GM19043 (cell line): ENCODE data around the gene PCDHGB3.
"Not testable (repeated sequence)": the region's sequence is repeated elsewhere in the genome, so short reads cannot be mapped to it uniquely, and the experiment has no call there.

ENCODE experiments used
- ATAC-seq: cut with Tn5 transposase; IDR thresholded peaks from one replicate; pipeline ENCODE4 v1.9.1; 2021; ENCODE audit warnings: low read depth; ENCODE audit not compliant: unreplicated experiment

PCDHGB3 gene

DNA sequence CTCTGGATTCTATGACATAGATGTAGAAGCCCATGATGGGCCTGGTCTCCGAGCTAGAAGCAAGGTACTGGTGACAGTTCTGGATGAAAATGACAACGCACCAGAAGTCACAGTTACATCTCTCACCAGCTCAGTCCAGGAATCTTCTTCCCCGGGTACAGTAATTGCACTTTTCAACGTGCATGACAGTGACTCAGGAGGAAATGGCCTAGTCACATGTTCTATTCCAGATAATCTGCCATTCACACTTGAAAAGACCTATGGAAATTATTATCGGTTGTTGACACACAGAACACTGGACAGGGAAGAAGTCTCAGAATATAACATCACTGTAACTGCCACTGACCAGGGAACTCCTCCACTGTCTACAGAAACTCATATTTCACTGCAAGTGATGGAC lies 13.9 kb upstream of the PCDHGB3 start:
- no peak for ATAC-seq

DNA sequence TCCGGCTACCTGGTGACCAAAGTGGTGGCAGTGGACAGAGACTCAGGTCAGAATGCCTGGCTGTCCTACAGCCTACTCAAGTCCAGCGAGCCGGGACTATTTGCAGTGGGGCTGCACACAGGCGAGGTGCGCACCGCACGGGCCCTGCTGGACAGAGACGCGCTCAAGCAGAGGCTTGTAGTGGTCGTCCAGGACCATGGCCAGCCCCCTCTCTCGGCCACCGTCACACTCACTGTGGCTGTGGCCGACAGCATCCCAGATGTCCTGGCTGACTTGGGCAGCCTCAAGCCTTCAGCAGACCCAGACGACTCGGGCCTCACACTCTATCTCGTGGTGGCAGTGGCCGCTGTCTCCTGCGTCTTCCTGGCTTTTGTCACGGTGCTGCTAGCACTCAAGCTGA lies 13.1 kb upstream of the PCDHGB3 start:
- ATAC-seq, result no peak

DNA sequence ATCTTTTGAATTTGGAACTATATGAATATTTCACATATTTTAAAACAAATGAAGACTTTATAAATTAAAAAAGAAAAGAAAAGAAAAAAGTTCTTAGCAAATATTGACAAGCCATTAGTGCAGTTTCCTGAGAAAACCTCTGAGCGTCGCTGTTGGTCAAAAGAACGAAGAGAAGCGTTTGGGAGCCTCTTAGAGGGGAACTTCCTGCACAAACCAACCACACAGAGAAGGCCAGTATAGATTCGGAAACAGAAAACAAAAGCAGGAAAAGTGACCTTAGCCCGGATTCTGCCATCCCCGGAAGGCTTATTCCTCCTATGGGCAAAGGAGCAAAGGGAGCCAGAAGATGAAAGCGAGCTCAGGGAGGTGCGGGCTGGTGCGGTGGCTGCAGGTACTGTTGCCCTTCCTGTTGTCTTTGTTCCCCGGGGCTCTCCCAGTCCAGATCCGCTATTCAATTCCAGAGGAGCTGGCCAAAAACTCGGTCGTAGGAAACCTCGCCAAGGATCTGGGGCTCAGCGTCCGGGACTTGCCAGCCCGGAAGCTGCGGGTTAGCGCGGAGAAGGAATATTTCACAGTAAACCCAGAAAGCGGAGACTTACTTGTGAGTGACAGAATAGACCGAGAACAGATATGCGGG lies 10.1 kb upstream of the PCDHGB3 start, which contains the start of gene PCDHGB2:
Gene PCDHGB2, plus strand, starts transcription at position 205 of the 637 bp plus-strand sequence. Its CDS starts 142 bp downstream, at position 347.
- ATAC-seq, result no peak

DNA sequence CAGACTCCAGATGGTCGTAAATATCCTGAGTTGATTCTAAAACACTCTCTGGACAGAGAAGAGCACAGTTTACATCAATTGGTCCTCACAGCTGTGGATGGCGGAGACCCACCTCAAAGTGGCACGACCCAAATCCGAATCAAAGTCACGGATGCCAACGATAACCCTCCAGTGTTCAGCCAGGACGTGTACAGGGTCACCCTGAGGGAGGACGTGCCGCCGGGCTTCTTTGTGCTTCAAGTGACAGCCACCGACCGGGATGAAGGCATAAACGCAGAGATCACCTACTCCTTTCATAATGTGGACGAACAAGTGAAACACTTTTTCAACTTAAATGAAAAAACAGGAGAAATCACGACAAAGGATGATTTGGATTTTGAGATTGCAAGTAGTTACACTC lies 9.4 kb upstream of the PCDHGB3 start:
- ATAC-seq, result no peak

DNA sequence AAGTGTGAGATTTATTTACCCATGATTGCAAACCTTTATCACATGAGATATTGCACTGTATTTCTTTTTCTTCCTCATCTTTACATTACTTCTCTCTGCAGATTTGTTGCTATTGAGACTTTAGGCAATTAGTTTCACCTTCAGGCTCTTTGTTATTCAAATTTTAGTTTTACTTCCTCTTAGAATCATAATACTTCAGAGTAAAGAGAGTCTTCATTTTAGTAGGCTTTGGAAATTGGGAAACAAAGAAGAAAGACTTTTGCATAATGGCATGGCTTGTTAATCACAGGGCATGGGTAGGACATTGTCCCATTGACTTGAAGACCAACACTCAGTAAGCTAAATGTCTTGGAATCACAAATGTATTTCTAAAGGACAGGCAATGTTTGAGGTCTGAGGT lies 7.3 kb upstream of the PCDHGB3 start:
- ATAC-seq, result no peak

DNA sequence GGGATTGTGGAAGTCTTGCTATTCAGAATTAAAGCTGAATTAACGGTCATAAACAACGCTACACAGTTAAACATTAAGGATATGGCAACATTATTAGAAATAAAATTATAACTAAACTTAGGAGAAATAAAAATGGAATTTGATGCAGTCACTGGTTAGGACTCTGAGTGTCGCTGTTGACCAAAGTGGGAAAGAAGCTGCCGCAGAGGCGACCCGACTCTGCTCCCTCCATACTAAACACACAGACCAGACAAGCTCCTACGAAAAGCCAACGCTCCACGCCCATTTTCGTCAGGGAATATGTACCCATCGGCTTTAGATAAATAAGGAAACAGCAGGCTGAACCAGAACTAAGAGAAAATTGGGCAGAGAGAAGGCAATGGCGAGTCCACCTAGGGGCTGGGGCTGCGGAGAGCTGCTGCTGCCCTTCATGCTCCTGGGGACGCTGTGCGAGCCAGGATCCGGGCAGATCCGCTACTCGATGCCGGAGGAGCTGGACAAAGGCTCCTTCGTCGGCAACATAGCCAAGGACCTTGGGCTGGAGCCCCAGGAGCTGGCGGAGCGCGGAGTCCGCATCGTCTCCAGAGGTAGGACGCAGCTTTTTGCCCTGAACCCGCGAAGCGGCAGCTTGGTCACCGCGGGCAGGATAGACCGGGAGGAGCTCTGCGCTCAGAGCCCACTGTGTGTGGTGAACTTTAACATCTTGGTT lies 5.9 kb upstream of the PCDHGB3 start, which contains the start of gene PCDHGA5:
Gene PCDHGA5, plus strand, starts transcription at position 211 of the 709 bp plus-strand sequence. Its CDS starts 169 bp downstream, at position 380.
- no peak for ATAC-seq

DNA sequence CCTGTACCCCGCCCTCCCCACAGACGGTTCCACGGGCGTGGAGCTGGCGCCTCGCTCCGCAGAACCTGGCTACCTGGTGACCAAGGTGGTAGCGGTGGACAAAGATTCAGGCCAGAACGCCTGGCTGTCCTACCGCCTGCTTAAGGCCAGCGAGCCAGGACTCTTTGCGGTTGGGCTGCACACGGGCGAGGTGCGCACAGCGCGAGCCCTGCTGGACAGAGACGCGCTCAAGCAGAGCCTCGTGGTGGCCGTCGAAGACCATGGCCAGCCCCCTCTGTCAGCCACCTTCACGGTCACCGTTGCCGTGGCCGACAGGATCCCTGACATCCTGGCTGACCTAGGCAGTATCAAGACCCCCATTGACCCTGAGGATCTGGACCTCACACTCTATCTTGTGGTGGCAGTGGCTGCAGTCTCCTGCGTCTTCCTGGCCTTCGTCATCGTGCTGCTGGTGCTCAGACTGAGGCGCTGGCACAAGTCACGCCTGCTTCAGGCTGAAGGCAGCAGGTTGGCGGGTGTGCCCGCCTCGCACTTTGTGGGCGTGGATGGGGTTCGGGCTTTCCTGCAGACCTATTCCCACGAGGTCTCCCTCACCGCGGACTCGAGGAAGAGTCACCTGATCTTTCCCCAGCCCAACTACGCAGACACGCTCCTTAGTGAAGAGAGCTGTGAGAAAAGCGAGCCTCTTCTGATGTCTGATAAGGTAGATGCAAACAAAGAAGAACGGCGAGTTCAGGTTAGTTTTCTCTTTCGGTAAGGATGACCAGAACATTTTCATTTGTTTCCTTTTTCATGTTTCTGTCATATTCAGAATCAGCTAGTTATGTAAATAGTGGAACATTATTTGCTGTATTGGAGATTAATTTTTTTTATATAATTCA lies 3.8 kb upstream of the PCDHGB3 start:
- ATAC-seq, result no peak

DNA sequence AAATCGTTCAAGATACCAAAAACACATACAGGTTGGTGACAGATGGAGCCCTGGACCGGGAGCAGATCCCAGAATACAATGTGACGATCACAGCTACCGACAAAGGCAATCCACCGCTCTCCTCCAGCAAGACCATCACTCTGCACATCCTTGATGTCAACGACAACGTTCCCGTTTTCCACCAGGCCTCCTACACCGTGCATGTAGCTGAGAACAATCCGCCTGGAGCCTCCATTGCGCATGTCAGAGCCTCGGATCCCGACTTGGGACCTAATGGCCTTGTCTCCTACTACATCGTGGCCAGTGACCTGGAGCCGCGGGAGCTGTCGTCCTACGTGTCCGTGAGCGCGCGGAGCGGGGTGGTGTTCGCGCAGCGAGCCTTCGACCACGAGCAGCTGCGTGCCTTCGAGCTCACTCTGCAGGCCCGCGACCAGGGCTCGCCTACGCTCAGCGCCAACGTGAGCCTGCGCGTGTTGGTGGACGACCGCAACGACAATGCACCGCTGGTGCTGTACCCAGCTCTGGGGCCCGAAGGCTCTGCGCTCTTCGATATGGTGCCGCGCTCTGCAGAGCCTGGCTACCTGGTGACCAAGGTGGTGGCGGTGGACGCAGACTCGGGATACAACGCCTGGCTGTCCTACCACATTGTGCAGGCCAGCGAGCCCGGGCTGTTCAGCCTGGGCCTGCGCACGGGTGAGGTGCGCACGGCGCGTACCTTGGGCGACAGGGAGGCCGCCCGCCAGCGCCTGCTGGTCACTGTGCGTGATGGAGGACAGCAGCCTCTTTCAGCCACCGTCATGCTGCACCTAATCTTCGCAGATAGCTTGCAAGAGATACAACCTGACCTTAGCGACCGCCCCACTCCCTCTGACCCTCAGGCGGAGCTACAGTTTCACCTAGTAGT lies 1.8 kb downstream of the PCDHGB3 start:
- no peak for ATAC-seq

DNA sequence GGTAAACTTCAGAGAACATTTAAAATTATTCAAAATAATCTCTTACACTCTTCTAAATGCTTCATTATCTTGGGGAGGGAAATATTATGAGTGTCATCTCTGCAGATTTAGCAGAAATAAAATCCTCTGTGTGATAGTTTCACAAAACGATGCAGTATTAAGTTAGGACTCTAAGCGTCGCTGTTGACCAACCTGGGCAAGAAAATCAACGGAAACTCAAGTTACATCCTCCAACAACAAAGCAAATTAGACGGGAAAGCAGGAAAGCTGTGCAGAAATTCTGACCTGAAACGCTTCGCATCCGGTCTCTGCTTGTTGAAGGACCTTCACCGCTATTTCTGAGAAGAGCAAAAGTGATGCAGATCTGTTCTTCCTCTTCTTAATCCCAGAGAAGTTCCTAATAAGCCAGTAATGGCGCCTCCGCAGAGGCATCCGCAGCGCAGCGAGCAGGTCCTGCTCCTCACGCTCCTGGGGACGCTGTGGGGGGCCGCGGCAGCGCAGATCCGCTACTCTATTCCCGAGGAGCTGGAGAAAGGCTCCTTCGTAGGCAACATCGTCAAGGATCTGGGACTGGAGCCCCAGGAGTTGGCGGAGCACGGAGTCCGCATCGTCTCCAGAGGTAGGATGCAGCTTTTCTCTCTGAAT lies 3.8 kb downstream of the PCDHGB3 start, which contains the start of gene PCDHGA6:
Gene PCDHGA6, plus strand, starts transcription at position 219 of the 645 bp plus-strand sequence. Its CDS starts 193 bp downstream, at position 412.
- ATAC-seq, result no peak

DNA sequence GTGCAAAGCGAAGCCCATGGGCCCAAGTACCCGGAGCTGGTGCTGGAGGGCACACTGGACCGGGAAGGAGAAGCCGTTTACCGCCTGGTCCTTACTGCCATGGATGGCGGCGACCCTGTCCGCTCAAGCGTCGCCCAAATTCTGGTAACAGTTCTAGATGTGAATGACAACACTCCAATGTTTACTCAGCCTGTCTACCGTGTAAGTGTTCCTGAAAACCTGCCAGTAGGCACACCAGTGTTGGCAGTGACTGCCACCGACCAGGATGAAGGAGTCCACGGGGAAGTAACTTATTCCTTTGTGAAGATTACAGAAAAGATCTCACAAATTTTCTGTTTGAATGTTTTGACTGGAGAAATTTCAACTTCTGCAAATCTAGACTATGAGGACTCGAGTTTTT lies 4.6 kb downstream of the PCDHGB3 start:
- ATAC-seq, result no peak

DNA sequence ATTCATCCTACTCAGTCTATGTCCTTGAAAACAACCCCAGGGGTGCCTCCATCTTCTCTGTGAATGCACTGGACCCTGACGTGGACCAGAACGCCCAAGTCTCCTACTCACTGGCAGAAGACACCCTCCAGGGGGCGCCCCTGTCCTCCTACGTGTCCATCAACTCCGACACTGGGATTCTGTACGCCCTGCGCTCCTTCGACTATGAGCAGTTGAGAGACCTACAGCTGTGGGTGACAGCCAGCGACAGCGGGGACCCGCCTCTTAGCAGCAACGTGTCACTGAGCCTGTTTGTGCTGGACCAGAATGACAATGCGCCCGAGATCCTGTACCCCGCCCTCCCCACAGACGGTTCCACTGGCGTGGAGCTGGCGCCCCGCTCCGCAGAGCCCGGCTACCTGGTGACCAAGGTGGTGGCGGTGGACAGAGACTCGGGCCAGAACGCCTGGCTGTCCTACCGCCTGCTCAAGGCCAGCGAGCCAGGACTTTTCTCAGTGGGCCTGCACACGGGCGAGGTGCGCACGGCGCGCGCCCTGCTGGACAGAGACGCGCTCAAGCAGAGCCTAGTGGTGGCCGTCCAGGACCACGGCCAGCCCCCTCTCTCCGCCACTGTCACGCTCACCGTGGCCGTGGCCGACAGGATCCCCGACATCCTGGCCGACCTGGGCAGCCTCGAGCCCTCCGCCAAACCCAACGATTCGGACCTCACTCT lies 5.6 kb downstream of the PCDHGB3 start:
- ATAC-seq, result not testable (repeated sequence)

DNA sequence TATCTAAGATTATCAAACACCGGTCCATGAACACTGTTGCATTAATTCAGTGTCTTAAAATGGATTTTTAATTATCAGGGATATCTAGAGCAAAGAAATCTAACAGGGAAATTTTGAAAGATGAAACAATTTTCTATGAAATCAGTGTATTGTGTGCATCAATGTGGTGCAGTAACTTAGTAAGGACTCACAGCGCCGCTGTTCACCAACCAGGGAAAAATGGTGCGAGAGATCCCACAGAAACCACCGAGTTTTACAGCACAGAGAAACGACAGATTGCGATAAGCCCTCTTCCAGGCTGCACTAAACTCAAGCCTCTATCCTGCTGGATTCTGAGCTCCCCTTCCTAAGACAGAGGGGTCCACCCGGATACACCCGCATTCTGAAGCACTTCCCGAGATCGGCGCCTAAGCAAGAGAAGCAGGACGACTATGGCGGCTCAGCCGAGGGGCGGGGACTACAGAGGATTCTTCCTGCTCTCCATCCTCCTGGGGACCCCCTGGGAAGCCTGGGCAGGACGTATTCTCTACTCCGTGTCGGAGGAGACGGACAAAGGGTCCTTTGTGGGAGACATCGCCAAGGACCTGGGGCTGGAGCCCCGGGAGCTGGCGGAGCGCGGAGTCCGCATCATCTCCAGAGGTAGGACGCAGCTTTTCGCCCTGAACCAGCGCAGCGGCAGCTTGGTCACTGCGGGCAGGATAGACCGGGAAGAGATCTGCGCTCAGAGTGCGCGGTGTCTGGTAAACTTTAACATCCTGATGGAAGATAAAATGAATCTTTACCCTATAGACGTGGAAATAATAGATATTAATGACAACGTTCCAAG lies 12.6 kb downstream of the PCDHGB3 start, which contains the start of gene PCDHGA7:
Gene PCDHGA7, plus strand, starts transcription at position 274 of the 826 bp plus-strand sequence. Its CDS starts 158 bp downstream, at position 432.
- ATAC-seq, result no peak

DNA sequence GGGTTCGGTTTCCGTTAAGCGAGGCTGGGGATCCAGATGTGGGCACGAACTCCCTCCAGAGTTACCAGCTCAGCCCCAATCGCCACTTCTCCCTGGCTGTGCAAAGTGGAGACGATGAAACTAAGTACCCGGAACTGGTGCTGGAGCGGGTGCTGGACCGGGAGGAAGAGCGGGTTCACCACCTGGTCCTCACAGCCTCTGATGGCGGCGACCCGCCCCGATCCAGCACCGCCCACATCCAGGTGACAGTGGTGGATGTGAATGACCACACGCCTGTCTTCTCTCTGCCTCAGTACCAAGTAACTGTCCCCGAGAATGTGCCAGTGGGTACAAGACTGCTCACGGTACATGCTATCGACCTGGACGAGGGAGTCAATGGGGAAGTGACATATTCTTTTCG lies 13.3 kb downstream of the PCDHGB3 start:
- no peak for ATAC-seq

DNA sequence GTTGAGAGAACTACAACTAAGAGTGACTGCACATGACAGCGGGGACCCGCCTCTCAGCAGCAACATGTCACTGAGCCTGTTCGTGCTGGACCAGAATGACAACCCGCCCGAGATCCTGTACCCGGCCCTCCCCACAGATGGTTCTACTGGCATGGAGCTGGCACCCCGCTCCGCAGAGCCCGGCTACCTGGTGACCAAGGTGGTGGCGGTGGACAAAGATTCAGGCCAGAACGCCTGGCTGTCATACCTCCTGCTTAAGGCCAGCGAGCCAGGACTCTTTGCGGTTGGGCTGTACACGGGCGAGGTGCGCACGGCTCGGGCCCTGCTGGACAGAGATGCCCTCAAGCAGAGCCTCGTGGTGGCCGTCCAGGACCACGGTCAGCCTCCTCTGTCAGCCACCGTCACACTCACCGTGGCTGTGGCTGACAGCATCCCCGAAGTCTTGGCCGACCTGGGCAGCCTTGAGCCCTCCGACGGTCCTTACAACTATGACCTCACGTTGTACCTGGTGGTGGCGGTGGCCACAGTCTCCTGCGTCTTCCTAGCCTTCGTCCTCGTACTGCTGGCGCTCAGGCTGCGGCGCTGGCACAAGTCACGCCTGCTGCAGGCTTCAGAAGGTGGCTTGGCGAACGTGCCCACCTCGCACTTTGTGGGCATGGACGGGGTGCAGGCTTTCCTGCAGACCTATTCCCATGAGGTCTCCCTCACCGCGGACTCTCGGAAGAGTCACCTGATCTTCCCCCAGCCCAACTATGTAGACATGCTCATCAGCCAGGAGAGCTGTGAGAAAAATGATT lies 14.6 kb downstream of the PCDHGB3 start:
- no peak for ATAC-seq

DNA sequence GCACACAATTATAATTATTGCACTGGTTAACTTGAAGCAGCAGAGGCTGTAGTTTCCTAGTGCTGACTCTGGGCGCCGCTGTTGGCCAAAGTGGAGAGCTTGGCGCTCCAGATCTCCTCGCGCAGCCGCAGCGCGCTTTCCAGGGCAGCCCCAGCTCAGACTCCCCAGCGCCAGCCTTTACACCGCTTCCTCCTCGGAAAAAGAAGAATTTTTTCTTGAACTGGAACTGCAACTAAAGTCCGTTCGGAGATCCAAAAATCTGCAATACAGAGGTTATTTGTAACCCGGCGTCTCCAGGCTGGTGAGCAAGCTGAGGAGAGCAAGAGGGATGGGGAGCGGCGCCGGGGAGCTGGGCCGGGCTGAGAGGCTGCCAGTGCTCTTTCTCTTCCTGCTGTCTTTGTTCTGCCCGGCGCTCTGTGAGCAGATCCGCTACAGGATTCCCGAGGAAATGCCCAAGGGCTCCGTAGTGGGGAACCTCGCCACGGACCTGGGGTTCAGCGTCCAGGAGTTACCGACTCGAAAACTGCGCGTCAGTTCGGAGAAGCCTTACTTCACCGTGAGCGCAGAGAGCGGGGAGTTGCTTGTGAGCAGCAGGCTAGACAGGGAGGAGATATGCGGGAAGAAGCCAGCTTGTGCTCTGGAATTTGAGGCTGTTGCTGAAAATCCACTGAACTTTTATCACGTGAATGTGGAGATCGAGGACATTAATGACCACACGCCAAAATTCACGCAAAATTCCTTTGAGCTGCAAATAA lies 17.7 kb downstream of the PCDHGB3 start, which contains the start of gene PCDHGB4:
Gene PCDHGB4, plus strand, starts transcription at position 142 of the 755 bp plus-strand sequence. Its CDS starts 187 bp downstream, at position 329.
- not testable (repeated sequence) for ATAC-seq

DNA sequence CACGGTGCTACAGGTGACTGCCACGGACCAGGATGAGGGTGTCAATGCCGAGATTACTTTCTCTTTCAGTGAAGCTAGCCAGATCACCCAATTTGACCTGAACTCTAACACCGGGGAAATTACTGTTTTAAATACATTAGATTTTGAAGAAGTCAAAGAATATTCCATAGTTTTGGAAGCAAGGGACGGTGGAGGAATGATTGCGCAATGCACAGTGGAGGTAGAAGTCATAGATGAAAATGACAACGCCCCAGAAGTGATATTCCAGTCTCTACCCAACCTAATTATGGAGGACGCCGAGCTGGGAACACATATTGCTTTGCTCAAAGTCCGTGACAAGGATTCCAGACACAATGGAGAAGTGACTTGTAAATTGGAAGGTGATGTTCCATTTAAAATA lies 18.6 kb downstream of the PCDHGB3 start:
- ATAC-seq, result no peak
